Type B pancreatic cell (in vitro differentiated cells): Measurements from ENCODE around the gene TBC1D22A. TPM values are rescaled to one million over a fixed set of nuclear protein-coding genes. Genes with fewer than 3 reads are reported as not detected.

ENCODE experiments used
- DNase-seq: peaks from one replicate; pipeline ENCODE4 v3.0.0; 2021; ENCODE audit warnings: mixed read lengths; ENCODE audit not compliant: unreplicated experiment; ENCODE audit errors: extremely low spot score
- H3K27ac Mint-ChIP-seq: 2 replicates; pipeline ENCODE4 v1.8.0; 2021; ENCODE audit warnings: mild to moderate bottlenecking, mixed read lengths
- H3K27me3 Mint-ChIP-seq: 2 replicates; pipeline ENCODE4 v1.8.0; 2021; ENCODE audit warnings: mixed read lengths
- H3K36me3 Mint-ChIP-seq: 2 replicates; pipeline ENCODE4 v1.8.0; 2021; ENCODE audit warnings: mixed read lengths
- H3K4me1 Mint-ChIP-seq: one replicate; pipeline ENCODE4 v1.8.0; 2021; ENCODE audit warnings: mixed read lengths; ENCODE audit not compliant: unreplicated experiment
- H3K4me3 Mint-ChIP-seq: 2 replicates; pipeline ENCODE4 v1.8.0; 2021; ENCODE audit warnings: mild to moderate bottlenecking, mixed read lengths
- H3K9me3 Mint-ChIP-seq: 2 replicates; pipeline ENCODE4 v1.8.0; 2021; ENCODE audit warnings: mixed read lengths
- total RNA-seq: library from RNA; stranded (reverse); gene quantifications from 2 replicates; pipeline ENCODE4 v1.2.1, GENCODE V29; 2021; ENCODE audit warnings: low replicate concordance
- TF ChIP-seq, protein P1 (sequence below): fragments of 200-600 bp; sonication (generic); conservative IDR thresholded peaks from 2 replicates; pipeline ENCODE4 v1.5.0; 2021; ENCODE audit warnings: antibody characterized with exemption, mild to moderate bottlenecking

The TBC1D22A gene
- total RNA-seq, 1 donor from 2014 or later: 16.2 TPM

DNA sequence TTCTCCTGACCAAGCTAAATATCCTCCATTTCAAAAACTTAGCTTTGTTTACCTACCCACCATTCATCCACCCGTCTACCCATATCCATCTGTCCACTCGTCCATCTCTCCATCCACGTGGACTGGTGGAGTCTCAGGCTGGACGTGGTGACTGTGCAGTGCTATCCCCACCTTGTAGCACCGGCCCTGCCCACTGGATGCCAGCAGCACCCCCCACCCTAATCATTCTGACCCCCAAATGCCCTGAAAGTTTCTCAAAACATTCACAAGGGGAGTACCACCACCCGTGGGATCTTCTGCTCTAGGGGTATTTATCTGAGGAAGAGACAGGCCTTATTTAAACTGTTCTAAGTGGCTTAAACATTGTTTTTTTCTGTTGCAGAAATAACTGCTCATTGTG lies 206.4 kb downstream of the TBC1D22A start:
- Mint-ChIP-seq H3K27me3 (no peaks in the 10 kb centered on the region), H3K27ac (no peak overlapping the region), H3K9me3 (no peaks in the 10 kb centered on the region), H3K36me3 (no peaks in the 10 kb centered on the region), H3K4me1 (peaks cover 33% of the 10 kb centered on the region), H3K4me3 (no peak overlapping the region)
- DNase-seq: no peak
- TF ChIP-seq, protein P1, sequence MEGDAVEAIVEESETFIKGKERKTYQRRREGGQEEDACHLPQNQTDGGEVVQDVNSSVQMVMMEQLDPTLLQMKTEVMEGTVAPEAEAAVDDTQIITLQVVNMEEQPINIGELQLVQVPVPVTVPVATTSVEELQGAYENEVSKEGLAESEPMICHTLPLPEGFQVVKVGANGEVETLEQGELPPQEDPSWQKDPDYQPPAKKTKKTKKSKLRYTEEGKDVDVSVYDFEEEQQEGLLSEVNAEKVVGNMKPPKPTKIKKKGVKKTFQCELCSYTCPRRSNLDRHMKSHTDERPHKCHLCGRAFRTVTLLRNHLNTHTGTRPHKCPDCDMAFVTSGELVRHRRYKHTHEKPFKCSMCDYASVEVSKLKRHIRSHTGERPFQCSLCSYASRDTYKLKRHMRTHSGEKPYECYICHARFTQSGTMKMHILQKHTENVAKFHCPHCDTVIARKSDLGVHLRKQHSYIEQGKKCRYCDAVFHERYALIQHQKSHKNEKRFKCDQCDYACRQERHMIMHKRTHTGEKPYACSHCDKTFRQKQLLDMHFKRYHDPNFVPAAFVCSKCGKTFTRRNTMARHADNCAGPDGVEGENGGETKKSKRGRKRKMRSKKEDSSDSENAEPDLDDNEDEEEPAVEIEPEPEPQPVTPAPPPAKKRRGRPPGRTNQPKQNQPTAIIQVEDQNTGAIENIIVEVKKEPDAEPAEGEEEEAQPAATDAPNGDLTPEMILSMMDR: no peak

DNA sequence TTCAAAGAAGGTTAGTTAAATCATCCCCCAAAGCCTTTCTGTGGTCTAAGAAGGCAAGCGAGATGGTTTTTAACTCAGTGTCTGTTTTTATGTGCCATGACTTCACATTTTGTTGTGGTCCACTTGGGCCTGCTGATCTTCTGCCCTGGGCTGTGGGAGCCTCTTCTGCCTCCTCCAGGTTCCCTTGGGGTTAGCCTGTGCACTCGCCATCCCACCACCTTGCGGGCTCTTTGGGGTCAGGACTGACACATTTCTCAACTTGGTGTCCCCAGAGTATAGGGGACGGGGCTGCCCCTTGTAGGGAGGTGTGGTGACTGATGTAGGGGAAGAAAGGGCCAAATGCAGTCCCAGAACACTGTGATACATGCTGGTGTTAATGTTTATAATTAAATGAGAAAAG lies 207.0 kb downstream of the TBC1D22A start:
- Mint-ChIP-seq H3K4me3 (no peak overlapping the region), H3K27ac (no peak overlapping the region), H3K27me3 (no peaks in the 10 kb centered on the region), H3K4me1 (peaks cover 33% of the 10 kb centered on the region), H3K9me3 (no peaks in the 10 kb centered on the region), H3K36me3 (no peaks in the 10 kb centered on the region)
- TF ChIP-seq, protein P1: no peak
- no peak for DNase-seq

DNA sequence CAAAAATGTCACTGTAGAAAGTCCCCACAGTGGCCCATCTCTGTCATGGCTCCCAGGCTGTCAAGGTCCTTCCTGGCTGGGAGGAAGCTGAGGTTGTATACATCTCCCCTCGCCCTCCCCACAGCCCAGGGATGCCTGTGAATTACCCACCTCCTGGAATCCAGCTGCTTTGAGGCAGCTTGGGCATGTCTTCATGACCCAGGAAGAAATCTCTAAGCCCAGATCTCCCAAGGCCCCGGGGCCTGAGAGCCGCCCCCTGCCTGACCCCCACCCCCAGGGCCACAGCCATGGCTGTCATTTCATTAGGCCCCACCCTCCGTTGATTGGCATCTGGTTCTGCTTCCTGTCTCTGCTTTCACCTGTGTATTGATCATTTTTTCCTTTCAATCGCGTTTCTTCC lies 207.5 kb downstream of the TBC1D22A start:
- peaks cover 1% of the 10 kb centered on the region for H3K36me3 Mint-ChIP-seq
- no peaks in the 10 kb centered on the region for H3K9me3 Mint-ChIP-seq
- H3K4me3 Mint-ChIP-seq: no peak overlapping the region
- H3K4me1 Mint-ChIP-seq: peaks cover 33% of the 10 kb centered on the region
- TF ChIP-seq, protein P1: no peak
- no peaks in the 10 kb centered on the region for H3K27me3 Mint-ChIP-seq
- no peak for DNase-seq
- peak overlapping the region; percentile 42 for H3K27ac Mint-ChIP-seq

DNA sequence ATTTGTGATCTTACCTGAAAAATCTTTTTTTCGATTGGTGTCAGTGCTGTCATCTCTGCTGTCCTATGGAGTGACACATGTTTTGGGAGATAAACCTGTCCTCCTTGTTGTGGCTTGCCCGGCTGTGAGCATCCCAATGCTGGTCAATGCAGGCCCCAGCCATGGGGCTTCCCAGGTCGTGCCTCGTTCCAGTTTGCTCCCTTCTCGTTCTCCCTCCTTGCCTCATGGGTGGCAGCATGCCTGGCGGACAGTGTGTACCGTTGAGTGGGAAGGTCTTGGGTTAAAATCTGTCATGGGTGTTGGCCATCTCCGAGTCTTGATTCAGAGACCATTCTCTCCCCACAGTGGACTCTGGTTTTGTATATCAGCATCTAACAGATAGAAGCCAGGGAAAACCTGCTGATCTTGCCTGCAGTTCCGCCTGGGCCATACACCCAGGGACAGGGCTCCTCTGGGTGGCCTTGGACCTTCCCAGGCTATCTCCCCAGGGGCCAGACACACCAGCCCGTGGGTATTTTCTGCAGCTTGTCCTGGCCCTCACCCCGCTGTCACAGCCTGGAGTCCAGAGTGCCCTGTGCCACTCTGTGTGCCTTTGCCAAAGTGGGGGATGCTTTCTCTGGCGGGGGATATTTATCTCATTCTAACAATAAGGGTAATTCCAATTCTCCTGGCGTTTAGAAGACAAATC lies 208.1 kb downstream of the TBC1D22A start:
- Mint-ChIP-seq H3K9me3 (no peaks in the 10 kb centered on the region), H3K4me3 (no peak overlapping the region), H3K36me3 (peaks cover 3% of the 10 kb centered on the region), H3K4me1 (peaks cover 28% of the 10 kb centered on the region), H3K27ac (peak overlapping the region; percentile 42), H3K27me3 (no peaks in the 10 kb centered on the region)
- no peak for DNase-seq
- TF ChIP-seq, protein P1: no peak

DNA sequence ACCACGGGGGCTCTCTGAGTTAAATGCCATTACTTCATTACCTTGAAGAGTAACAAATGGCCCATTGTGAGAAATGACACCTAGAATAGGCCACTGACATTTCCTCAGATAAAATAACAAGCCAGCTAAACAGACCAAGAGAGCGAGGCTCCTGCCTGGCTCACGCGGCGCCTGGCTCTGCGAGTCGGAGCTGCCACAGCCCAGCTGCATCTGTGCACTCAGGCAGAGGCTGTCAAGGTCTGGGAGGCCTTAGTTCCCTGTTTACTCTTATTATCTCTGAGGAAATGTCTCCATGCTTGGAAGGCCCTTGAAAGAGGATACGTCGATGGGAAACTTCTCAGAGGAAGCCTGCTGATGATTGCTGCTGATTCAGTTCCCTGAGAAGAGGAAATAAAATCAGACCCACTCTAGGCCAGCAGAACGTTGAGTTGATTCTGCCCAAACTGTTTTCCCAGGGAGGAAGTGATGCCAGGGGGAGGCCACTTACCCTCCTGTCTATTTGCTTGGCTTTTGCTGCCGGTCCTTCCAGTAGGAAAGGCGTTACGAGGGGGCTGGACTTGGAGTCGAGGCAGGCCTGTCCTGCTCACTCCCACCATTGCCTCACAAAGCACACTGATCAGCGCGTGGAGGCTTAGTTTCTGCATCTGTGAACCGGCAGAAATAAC lies 208.8 kb downstream of the TBC1D22A start:
- DNase-seq: no peak
- no peaks in the 10 kb centered on the region for H3K9me3 Mint-ChIP-seq
- H3K4me3 Mint-ChIP-seq: no peak overlapping the region
- H3K4me1 Mint-ChIP-seq: peaks cover 25% of the 10 kb centered on the region
- TF ChIP-seq, protein P1: no peak
- peaks cover 3% of the 10 kb centered on the region for H3K36me3 Mint-ChIP-seq
- no peaks in the 10 kb centered on the region for H3K27me3 Mint-ChIP-seq
- H3K27ac Mint-ChIP-seq: no peak overlapping the region
